ENCODE results near the gene SS18L1.

DNA sequence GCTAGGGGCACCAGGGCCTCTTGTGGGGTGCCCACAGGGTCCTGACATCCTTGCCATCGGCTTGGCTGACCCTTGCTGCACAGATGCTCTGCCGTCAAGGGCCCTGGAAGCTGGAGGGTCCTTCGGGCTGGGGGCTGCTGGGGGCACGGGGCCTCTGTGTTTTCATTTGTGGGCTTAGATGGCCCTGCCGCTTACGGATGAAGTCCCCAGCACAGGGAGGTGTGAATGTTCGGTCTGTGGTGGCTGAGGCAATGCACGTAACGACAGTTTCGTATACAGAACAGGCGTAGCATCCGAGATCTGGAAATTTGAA lies 14.5 kb downstream of the SS18L1 start:
- TF ChIP-seq, protein P1, sequence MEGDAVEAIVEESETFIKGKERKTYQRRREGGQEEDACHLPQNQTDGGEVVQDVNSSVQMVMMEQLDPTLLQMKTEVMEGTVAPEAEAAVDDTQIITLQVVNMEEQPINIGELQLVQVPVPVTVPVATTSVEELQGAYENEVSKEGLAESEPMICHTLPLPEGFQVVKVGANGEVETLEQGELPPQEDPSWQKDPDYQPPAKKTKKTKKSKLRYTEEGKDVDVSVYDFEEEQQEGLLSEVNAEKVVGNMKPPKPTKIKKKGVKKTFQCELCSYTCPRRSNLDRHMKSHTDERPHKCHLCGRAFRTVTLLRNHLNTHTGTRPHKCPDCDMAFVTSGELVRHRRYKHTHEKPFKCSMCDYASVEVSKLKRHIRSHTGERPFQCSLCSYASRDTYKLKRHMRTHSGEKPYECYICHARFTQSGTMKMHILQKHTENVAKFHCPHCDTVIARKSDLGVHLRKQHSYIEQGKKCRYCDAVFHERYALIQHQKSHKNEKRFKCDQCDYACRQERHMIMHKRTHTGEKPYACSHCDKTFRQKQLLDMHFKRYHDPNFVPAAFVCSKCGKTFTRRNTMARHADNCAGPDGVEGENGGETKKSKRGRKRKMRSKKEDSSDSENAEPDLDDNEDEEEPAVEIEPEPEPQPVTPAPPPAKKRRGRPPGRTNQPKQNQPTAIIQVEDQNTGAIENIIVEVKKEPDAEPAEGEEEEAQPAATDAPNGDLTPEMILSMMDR (IDR thresholded peaks at IDR 0.05) = no peak
- TF ChIP-seq POLR2A (IDR thresholded peaks at IDR 0.05) = no peak
